ENCODE results near the gene TSC1.

- TF ChIP-seq, protein P1, sequence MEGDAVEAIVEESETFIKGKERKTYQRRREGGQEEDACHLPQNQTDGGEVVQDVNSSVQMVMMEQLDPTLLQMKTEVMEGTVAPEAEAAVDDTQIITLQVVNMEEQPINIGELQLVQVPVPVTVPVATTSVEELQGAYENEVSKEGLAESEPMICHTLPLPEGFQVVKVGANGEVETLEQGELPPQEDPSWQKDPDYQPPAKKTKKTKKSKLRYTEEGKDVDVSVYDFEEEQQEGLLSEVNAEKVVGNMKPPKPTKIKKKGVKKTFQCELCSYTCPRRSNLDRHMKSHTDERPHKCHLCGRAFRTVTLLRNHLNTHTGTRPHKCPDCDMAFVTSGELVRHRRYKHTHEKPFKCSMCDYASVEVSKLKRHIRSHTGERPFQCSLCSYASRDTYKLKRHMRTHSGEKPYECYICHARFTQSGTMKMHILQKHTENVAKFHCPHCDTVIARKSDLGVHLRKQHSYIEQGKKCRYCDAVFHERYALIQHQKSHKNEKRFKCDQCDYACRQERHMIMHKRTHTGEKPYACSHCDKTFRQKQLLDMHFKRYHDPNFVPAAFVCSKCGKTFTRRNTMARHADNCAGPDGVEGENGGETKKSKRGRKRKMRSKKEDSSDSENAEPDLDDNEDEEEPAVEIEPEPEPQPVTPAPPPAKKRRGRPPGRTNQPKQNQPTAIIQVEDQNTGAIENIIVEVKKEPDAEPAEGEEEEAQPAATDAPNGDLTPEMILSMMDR (conservative IDR thresholded peaks at IDR 0.05), result no peak
- TF ChIP-seq ZFX (IDR thresholded peaks at IDR 0.05), result no peak
Measured at GRCh38 chr9:132946211-132946610, 1.8 kb upstream of the TSC1 start.
